ENCODE data around the gene ZNF280B.
"Not testable (repeated sequence)": the region's sequence is repeated elsewhere in the genome, so short reads cannot be mapped to it uniquely, and the experiment has no call there.

Gene ZNF280B

GRCh38 chr22:22534604-22535415 is 26.3 kb upstream of the ZNF280B start:
- DNase-seq, result no peak

GRCh38 chr22:22533863-22534262 is 25.3 kb upstream of the ZNF280B start:
- DNase-seq, result no peak

- DNase-seq, result no peak
Measured at GRCh38 chr22:22533417-22533816, 24.9 kb upstream of the ZNF280B start.

- not testable (repeated sequence) for DNase-seq
Measured at GRCh38 chr22:22532547-22533071, 24.1 kb upstream of the ZNF280B start.

- DNase-seq, result no peak
Measured at GRCh38 chr22:22531770-22532546, 23.4 kb upstream of the ZNF280B start.

- DNase-seq, result no peak
Measured at GRCh38 chr22:22528780-22529179, 20.2 kb upstream of the ZNF280B start.

- DNase-seq, result no peak
Measured at GRCh38 chr22:22527312-22527711, 18.8 kb upstream of the ZNF280B start.

GRCh38 chr22:22526125-22526912 is 17.8 kb upstream of the ZNF280B start:
- no peak for DNase-seq

- no peak for DNase-seq
Measured at GRCh38 chr22:22523494-22523893, 15.0 kb upstream of the ZNF280B start.

- DNase-seq, result no peak
Measured at GRCh38 chr22:22521631-22522030, 13.1 kb upstream of the ZNF280B start.

GRCh38 chr22:22520667-22521602 is 12.4 kb upstream of the ZNF280B start:
- DNase-seq, result no peak

- no peak for DNase-seq
Measured at GRCh38 chr22:22520020-22520656, 11.6 kb upstream of the ZNF280B start, which contains the start of gene ZNF280A. ZNF280A (minus strand) TSS chr22:22520270; CDS start chr22:22515630, 4,640 bp downstream.

- DNase-seq, result no peak
Measured at GRCh38 chr22:22519591-22519990, 11.0 kb upstream of the ZNF280B start.

GRCh38 chr22:22516992-22517391 is 8.4 kb upstream of the ZNF280B start:
- DNase-seq, result no peak

- DNase-seq, result no peak
Measured at GRCh38 chr22:22515890-22516289, 7.3 kb upstream of the ZNF280B start.

GRCh38 chr22:22514431-22514830 is 5.9 kb upstream of the ZNF280B start:
- DNase-seq, result not testable (repeated sequence)

GRCh38 chr22:22513619-22514018 is 5.1 kb upstream of the ZNF280B start:
- DNase-seq, result no peak

- DNase-seq, result no peak
Measured at GRCh38 chr22:22512951-22513350, 4.4 kb upstream of the ZNF280B start.

GRCh38 chr22:22510833-22511232 is 2.3 kb upstream of the ZNF280B start:
- DNase-seq, result not testable (repeated sequence)

- not testable (repeated sequence) for DNase-seq
Measured at GRCh38 chr22:22509912-22510311, 1.4 kb upstream of the ZNF280B start.

GRCh38 chr22:22507743-22508273 is 734 bp downstream of the ZNF280B start:
- no peak for DNase-seq

All from NCI-H748 treated with DMSO at 0.1 percent for 48 hours (cell line).